HG03103 (cell line): ENCODE measurements around the gene ZSWIM1.
"Not testable (repeated sequence)": the region's sequence is repeated elsewhere in the genome, so short reads cannot be mapped to it uniquely, and the experiment has no call there.

Experiments
- ATAC-seq: cut with Tn5 transposase; IDR thresholded peaks from one replicate; pipeline ENCODE4 v1.9.1; 2021; ENCODE audit warnings: low read depth; ENCODE audit not compliant: unreplicated experiment

ZSWIM1 gene

GRCh38 chr20:45886590-45887345, 5.7 kb downstream of the ZSWIM1 start:
- no peak for ATAC-seq

GRCh38 chr20:45887346-45887715, 6.3 kb downstream of the ZSWIM1 start, which contains the start of gene SPATA25:
SPATA25 (minus strand) TSS chr20:45887622; CDS start chr20:45887590, 32 bp downstream.
- no peak for ATAC-seq

DNA sequence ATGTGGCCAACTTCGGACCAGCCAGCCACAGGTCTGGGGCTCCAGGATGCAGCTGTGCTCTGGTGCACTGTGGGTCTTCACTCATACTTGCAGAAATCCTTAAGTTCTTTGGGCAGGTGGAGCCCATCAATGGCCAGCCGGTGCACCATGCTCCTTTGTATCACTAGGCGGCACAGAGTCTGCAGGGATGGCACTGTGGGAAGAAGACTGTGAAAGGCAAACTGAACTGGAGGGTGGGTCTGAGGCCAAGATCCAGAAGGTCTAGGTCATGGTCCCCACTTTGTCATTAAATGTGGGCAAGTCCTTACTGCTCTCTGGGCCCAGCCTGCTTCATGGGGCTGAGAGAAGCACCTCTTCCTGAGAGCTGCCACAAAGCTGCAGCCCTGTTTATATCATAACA, 7.7 kb downstream of the ZSWIM1 start:
- no peak for ATAC-seq

GRCh38 chr20:45890077-45890984, 9.3 kb downstream of the ZSWIM1 start:
- ATAC-seq = no peak

DNA sequence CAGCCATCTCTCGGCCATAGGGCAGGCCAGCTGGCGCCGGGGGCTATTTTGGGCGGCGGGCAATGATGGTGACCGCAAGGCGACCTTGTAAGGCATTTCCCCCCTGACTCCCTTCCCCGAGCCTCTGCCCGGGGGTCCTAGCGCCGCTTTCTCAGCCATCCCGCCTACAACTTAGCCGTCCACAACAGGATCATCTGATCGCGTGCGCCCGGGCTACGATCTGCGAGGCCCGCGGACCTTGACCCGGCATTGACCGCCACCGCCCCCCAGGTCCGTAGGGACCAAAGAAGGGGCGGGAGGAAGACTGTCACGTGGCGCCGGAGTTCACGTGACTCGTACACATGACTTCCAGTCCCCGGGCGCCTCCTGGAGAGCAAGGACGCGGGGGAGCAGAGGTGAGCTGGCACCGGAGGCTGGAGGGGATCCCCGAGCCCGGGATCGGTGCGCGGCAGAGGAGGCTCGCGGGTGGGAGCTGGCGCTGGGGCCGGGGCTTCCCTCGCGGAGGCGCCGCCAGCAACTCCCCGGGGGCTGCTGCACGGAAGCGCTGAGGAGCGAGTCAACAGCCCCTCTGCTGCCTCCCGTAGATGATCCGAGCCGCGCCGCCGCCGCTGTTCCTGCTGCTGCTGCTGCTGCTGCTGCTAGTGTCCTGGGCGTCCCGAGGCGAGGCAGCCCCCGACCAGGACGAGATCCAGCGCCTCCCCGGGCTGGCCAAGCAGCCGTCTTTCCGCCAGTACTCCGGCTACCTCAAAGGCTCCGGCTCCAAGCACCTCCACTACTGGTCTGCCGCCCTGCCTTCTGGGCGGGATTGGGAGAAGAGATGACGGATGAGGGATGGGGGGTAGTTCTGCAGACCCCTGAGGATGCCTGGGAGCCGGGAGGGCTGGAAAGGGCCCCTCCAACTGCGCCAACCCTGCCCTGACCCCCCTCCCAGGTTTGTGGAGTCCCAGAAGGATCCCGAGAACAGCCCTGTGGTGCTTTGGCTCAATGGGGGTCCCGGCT, 10.3 kb downstream of the ZSWIM1 start, which contains the start of the genes CTSA and NEURL2:
CTSA (plus strand) TSS at position 351 of the 999 bp plus-strand sequence; CDS start at position 585, 234 bp downstream.
NEURL2 (minus strand) TSS at position 224 of the 999 bp plus-strand sequence; CDS start at position 7, 217 bp downstream.
- peak; percentile 72 for ATAC-seq

GRCh38 chr20:45892049-45892825, 11.2 kb downstream of the ZSWIM1 start:
- no peak for ATAC-seq

DNA sequence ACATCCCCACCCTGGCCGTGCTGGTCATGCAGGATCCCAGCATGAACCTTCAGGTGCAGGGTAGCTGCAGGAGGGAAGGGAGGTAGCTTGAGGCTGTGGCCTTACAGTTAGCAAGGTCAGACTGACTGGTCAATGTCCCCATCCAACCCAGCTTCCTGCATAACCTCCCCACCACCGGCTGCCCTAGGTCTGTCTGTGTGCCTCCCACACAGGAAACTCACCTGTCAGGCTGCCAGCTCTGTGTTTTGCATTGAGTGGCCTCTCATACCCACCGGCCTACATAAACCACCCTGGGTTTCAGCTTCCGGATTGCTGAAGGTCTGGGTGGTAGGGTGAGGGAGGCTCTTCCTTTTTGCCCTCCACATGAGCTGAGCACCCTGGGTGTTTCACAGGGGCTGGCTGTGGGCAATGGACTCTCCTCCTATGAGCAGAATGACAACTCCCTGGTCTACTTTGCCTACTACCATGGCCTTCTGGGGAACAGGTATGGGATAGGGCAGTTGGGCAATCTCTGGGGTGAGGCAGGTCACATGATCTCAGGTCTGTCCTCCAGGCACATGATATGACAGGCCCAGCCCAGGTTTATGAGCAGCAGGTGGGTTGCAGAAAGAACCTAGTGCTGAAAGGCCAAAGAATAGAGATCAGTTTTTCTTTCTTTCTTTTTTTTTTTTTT, 11.9 kb downstream of the ZSWIM1 start:
- ATAC-seq = no peak

- ATAC-seq = no peak
These were observed 12.8 kb downstream of the ZSWIM1 start for GRCh38 chr20:45893831-45894230.

DNA sequence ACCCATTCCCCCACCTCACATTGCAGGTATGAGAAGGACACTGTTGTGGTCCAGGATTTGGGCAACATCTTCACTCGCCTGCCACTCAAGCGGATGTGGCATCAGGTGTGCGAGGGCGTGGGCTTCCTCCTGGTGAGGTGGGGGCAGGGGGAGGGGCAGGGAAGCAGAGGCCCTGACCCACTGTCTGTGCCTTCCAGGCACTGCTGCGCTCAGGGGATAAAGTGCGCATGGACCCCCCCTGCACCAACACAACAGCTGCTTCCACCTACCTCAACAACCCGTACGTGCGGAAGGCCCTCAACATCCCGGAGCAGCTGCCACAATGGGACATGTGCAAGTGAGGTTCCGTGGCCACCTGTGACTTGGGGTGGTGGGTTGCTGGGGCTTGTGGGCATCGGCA, 13.8 kb downstream of the ZSWIM1 start:
- no peak for ATAC-seq

DNA sequence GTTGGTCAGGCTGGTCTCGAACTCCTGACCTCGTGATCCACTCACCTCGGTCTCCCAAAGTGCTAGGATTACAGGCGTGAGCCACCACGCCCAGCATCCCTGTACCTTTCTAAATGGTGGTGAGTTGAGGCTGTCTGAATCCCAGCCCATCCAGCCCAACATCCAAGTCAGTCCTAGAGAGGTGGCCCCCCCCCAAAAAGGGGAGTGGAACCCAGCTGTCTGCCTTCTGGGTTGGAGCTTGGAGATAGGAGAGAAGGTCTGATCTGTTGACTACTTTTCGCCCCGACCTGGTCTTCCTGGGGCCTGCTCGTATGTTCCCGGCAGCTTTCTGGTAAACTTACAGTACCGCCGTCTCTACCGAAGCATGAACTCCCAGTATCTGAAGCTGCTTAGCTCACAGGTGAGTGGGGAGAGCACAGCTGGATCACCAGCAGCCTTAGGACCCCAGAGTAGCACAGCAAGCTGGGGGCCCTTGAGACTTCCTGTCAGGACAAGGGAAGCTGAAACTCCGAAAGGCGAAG, 15.7 kb downstream of the ZSWIM1 start:
- ATAC-seq = no peak

GRCh38 chr20:45897289-45897688, 16.3 kb downstream of the ZSWIM1 start:
- ATAC-seq = no peak

DNA sequence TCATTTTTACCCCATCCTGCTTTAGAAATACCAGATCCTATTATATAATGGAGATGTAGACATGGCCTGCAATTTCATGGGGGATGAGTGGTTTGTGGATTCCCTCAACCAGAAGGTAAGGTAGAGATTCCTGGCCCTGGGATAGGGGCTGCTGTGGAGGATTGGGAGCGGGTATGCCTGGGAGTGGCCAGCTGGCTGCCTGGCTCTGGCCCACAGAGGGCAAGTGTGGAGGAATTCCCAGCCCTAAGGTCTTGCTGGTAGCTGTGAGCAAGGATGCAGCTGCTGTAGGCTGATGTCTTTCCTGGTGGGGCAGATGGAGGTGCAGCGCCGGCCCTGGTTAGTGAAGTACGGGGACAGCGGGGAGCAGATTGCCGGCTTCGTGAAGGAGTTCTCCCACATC, 16.7 kb downstream of the ZSWIM1 start:
- no peak for ATAC-seq

- ATAC-seq = no peak
These were observed 17.3 kb downstream of the ZSWIM1 start for GRCh38 chr20:45898285-45898684.

DNA sequence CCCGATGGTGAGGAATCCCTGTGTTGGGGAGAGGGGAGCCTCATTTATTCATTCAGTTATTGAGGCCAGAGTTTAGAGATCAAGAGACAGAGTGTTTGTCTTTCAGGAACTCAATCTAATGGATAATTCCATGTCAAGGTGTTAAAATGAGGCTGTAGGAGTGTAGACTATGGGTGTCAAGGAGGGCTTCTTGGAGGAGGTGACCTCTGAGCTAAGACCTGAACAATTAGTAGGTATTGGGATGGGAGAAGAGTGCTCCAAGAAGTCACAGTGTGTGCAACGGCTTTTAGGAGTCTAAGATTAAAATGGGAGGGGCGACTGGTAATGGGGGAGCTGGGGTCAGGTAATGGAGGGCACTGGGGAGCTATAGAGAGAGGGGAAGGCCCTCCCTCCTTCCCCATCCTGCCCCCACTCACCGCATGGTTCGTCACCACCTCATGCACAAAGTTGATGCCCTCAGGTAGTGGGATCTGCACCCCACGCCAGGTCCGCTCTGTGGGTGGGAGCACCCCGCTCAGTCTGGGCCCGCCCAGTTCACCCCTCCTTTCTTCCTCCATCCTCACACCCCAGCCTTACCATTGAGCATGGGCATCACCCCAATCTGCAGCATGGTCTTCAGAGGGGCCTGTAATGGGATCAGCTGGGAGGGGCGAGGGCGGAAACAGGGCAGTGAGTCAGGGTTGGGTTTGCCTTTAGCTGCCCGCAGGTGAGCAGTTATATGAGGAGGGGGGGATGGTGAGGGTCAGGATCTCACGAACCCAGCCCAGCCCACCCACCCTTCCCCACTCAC, 18.2 kb downstream of the ZSWIM1 start:
- no peak for ATAC-seq

DNA sequence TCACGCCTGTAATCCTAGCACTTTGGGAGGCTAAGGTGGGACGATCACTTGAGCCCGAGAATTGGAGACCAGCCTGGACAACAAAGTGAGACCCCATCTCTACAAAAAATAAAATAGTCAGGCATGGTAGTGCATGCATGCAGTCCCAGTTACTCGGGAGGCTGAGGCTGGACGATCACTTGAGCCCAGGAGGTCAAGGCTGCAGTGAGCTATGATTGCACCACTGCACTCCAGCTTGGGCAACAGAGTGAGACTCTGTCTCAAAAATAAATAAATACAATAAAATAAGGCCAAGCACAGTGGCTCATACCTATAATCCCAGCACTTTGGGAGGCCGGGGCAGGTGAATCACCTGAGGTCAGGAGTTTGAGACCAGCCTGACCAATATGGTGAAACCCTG, 20.3 kb downstream of the ZSWIM1 start:
- not testable (repeated sequence) for ATAC-seq

GRCh38 chr20:45902199-45902701, 21.2 kb downstream of the ZSWIM1 start:
- ATAC-seq = no peak

DNA sequence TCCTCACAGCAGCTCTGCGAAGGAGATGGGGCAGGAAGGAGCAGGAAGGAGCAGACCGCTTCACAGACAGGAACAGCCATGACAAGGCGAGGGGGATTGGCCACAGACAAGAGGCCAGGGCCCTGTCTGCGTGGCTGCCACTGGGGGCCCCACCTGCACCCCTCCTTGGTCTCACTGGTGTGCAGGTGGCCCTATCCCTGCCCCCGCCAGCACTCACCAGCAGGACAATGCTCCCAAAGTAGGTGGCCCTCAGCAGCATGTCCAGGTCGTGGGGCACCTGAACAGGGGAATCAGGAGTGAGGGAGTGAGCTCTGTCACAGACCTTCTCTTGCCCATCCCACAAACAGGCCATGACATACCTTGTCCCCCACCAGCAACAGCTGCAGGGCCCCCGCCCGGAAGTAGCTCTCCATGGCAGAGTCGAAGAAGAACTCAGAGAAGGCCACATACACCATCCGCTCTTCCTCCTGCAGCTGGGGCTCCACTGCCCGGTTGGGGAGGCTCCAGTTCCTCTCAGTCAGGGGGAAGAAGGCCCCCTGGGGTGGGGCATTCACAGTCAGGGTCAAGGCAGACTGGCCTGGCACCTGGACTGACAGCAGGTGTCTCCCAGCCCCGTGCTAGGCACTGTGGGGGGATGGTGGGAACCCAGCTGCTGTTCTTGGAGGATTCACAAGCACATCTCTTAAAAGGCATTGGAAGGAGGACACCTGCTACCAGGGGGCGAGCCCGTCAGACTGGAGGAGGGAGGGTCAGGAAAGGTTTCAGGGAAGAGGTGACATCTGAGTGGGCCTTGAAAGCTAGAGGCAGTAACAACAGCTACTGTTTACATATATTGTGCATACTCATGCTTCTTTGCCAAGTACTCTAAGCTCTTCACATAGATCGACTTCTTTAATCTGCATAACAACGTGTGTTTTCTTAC, 23.8 kb downstream of the ZSWIM1 start:
- ATAC-seq = no peak
